Ascending aorta (tissue), 2 donors: ENCODE data around the gene NUP98. TPM values are rescaled to one million over a fixed set of nuclear protein-coding genes. Genes with fewer than 3 reads are reported as not detected.
A peak's percentile ranks its signal among the peaks of the same experiment; 100 is the strongest.

ENCODE experiments used
- DNase-seq, 2 donors: peaks; one replicate each; pipeline ENCODE4 v3.0.0-alpha.2; 2019; ENCODE audit warnings: low spot score in 2 of 2
- H3K27ac ChIP-seq, 2 donors: fragments of 200-600 bp; sonication (generic); one replicate each; pipeline ENCODE4 v1.5.1; 2016 to 2017; ENCODE audit warnings: mild to moderate bottlenecking in 1 of 2
- H3K27me3 ChIP-seq: fragments of 200-600 bp; sonication (generic); one replicate; pipeline ENCODE4 v1.5.1; 2017
- H3K36me3 ChIP-seq, 2 donors: fragments of 200-600 bp; sonication (generic); one replicate each; pipeline ENCODE4 v1.5.1; 2016
- H3K4me1 ChIP-seq, 2 donors: fragments of 200-600 bp; sonication (generic); one replicate each; pipeline ENCODE4 v1.5.1; 2016 to 2017; ENCODE audit warnings: mild to moderate bottlenecking in 1 of 2
- H3K4me3 ChIP-seq, 2 donors: fragments of 200-600 bp; sonication (generic); one replicate each; pipeline ENCODE4 v1.5.1; 2016 to 2017; ENCODE audit warnings: mild to moderate bottlenecking in 1 of 2
- H3K9me3 ChIP-seq, 2 donors: fragments of 200-600 bp; sonication (generic); one replicate each; pipeline ENCODE4 v1.5.1; 2016
- CTCF ChIP-seq, 3 experiments: fragments of 200-600 bp in 2 of 3; fragments of 450-650 bp in 1 of 3; sonication (generic) in 2 of 3; IDR thresholded peaks; one replicate each; pipeline ENCODE4 v1.5.1; 2016 to 2019; ENCODE audit warnings: antibody characterized with exemption in 3 of 3, mild to moderate bottlenecking in 1 of 3, moderate library complexity in 1 of 3
- intact Hi-C: fragments of 100-400 bp; cut with DNase I; formaldehyde crosslinking; loops from one replicate; pipeline ENCODE4 v1.15.1; 2023
- total RNA-seq: library from RNA; depleted of rRNA; stranded (reverse); fragments of >200 nt; gene quantifications from one replicate; pipeline ENCODE4 v1.1.0, GENCODE V29; 2016

NUP98 gene
- total RNA-seq, 1 donor from 2014 or later = 36.3 TPM

GRCh38 chr11:3674189-3674588 lies 123.2 kb downstream of the NUP98 start:
- no peak for DNase-seq
- Histone ChIP-seq H3K27ac (no peak overlapping the region), H3K4me3 (no peak overlapping the region), H3K36me3 (peaks cover 82 to 90% of the 10 kb centered on the region in 2 donors), H3K27me3 (no peaks in the 10 kb centered on the region), H3K4me1 (no peaks in the 10 kb centered on the region), H3K9me3 (no peaks in the 10 kb centered on the region)
- TF ChIP-seq CTCF (IDR thresholded peaks at IDR 0.05) = no peak
- intact Hi-C loops = no loop called here

- intact Hi-C loops = no loop called here
- Histone ChIP-seq H3K9me3 (no peaks in the 10 kb centered on the region), H3K4me1 (no peaks in the 10 kb centered on the region), H3K4me3 (no peak within 1 kb of the TSS), H3K27me3 (no peaks in the 10 kb centered on the region), H3K36me3 (peaks cover 77 to 88% of the 10 kb centered on the region in 2 donors), H3K27ac (no peak within 1 kb of the TSS)
- DNase-seq = no peak
- no peak for TF ChIP-seq CTCF (IDR thresholded peaks at IDR 0.05)
These were observed 125.8 kb downstream of the NUP98 start, which contains the start of gene CHRNA10 for GRCh38 chr11:3671334-3672254. TSS of gene CHRNA10 (minus strand) at chr11:3671384. CDS start at chr11:3671312, 72 bp downstream.

- TF ChIP-seq CTCF (IDR thresholded peaks at IDR 0.05) = no peak
- no peaks in the 10 kb centered on the region for H3K27me3 ChIP-seq
- H3K4me1 ChIP-seq = no peaks in the 10 kb centered on the region
- peaks cover 71 to 82% of the 10 kb centered on the region in 2 donors for H3K36me3 ChIP-seq
- no peaks in the 10 kb centered on the region for H3K9me3 ChIP-seq
- no peak overlapping the region for H3K27ac ChIP-seq
- H3K4me3 ChIP-seq = no peak overlapping the region
- intact Hi-C loops = no loop called here
- peak in 1 of 2 donors; percentile 50 for DNase-seq
These were observed 127.6 kb downstream of the NUP98 start for GRCh38 chr11:3669742-3670183.

- no peak for TF ChIP-seq CTCF (IDR thresholded peaks at IDR 0.05)
- peak in 1 of 2 donors; percentile 35 for DNase-seq
- Histone ChIP-seq H3K36me3 (peaks cover 66 to 76% of the 10 kb centered on the region in 2 donors), H3K4me1 (no peaks in the 10 kb centered on the region), H3K27me3 (no peaks in the 10 kb centered on the region), H3K27ac (no peak overlapping the region), H3K9me3 (no peaks in the 10 kb centered on the region), H3K4me3 (no peak overlapping the region)
- intact Hi-C loops = no loop called here
These were observed 128.2 kb downstream of the NUP98 start for GRCh38 chr11:3669128-3669527.

GRCh38 chr11:3667149-3668035 lies 130.0 kb downstream of the NUP98 start:
- TF ChIP-seq CTCF (IDR thresholded peaks at IDR 0.05) = no peak
- no peaks in the 10 kb centered on the region for H3K4me1 ChIP-seq
- no peak overlapping the region for H3K4me3 ChIP-seq
- peaks cover 48 to 58% of the 10 kb centered on the region in 2 donors for H3K36me3 ChIP-seq
- H3K9me3 ChIP-seq = no peaks in the 10 kb centered on the region
- no peaks in the 10 kb centered on the region for H3K27me3 ChIP-seq
- no peak overlapping the region for H3K27ac ChIP-seq
- intact Hi-C loops = no loop called here
- no peak for DNase-seq
